OCI-LY1 (cell line): ENCODE results near the gene SMC4.

ENCODE experiments used
- EZH2 ChIP-seq: fragments of 200-600 bp; sonication (generic), shearing (Covaris generic); IDR thresholded peaks from 2 replicates; pipeline ENCODE4 v1.8.0; 2017; ENCODE audit warnings: borderline replicate concordance, mixed run types, mild to moderate bottlenecking, antibody characterized with exemption, low read length, moderate library complexity, mixed read lengths
- TF ChIP-seq, protein P1 (sequence below): fragments of 200-600 bp; sonication (generic), shearing (Covaris generic); IDR thresholded peaks from 2 replicates; pipeline ENCODE4 v1.5.1; 2017; ENCODE audit warnings: mild to moderate bottlenecking, antibody characterized with exemption, low read length, moderate library complexity, mixed read lengths

DNA sequence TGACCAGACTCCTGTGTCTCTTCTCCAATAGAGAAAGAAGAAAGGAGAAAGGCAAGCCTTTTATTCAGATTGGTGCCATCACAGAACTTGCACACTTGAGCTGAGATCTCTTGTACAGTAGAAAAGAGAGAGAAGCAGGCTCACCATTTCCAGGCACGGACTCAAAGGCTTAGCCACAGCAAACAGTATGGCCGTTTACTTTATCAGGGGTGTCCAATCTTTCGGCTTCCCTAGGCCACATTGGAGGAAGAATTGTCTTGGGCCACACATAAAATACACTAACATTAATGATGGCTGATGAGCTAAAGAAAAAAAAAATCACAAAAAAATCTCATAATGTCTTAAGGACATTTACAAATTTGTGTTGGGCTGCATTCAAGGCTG, 5.4 kb upstream of the SMC4 start:
- TF ChIP-seq EZH2, result no peak
- TF ChIP-seq, protein P1, sequence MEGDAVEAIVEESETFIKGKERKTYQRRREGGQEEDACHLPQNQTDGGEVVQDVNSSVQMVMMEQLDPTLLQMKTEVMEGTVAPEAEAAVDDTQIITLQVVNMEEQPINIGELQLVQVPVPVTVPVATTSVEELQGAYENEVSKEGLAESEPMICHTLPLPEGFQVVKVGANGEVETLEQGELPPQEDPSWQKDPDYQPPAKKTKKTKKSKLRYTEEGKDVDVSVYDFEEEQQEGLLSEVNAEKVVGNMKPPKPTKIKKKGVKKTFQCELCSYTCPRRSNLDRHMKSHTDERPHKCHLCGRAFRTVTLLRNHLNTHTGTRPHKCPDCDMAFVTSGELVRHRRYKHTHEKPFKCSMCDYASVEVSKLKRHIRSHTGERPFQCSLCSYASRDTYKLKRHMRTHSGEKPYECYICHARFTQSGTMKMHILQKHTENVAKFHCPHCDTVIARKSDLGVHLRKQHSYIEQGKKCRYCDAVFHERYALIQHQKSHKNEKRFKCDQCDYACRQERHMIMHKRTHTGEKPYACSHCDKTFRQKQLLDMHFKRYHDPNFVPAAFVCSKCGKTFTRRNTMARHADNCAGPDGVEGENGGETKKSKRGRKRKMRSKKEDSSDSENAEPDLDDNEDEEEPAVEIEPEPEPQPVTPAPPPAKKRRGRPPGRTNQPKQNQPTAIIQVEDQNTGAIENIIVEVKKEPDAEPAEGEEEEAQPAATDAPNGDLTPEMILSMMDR, result no peak
